HG03520 (cell line): Measurements from ENCODE around the gene CCDC88C.
"Not testable (repeated sequence)": the region's sequence is repeated elsewhere in the genome, so short reads cannot be mapped to it uniquely, and the experiment has no call there.

Experiments
- ATAC-seq: cut with Tn5 transposase; IDR thresholded peaks from one replicate; pipeline ENCODE4 v1.9.1; 2021; ENCODE audit warnings: mild to moderate bottlenecking, moderate library complexity; ENCODE audit not compliant: unreplicated experiment

The CCDC88C gene

DNA sequence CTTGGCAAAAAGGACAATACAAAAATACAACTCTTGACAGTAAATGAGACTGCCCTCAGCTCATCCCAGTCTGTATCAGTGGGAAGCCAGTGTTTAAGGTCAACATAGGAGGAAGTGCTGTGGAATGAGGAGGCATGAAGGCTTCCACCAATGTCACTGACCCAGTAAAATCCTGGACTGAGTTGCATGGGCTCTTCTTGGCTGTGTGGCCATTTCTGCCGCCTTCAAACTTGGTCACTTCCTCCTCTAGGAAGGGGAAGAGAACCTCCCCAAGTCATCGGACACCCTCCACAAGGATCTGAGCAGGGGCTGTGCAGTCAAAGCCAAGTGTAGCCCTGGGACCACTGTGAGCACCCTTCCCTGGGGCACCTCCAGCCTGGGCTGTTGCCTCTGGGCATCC is 185.0 kb downstream of the CCDC88C start:
- ATAC-seq = no peak

DNA sequence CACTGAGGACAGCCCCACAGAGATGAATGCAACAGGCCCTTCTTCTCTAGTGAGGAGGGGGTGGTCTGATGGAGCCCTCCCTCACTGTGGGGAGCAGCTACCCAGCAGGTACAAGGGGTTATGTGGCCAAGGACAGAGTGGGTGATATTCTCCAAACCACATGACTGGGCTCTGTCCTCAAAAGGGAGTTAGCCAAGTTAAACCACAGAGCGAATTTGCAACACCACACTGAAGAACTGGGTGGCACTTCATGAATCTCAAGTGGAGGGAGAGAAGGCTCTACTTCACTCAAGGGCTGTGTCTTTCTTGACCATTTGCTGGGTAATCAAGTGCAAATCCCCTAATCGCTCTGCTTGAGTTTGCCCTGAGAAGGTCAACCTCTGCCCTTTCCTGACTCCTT is 185.6 kb downstream of the CCDC88C start:
- no peak for ATAC-seq

DNA sequence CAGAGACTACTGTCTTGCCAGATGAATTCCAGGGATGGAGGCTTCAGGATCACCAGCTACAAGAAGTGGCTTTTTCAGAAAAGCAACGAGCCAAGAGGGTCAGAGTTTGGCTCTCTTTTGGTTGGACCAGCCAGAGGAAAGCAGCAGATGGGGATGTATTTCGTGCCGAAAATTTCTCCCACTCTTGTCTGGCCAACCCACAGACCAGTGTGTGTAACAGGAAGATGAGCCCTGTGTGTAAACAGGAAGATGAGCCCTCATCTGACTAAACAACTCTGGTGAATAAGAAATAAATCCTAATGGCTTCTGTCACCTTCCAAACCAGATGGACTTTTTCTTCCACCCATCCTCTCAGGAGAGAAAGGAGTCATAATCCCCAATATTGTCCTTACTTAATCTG is 186.2 kb downstream of the CCDC88C start:
- no peak for ATAC-seq

DNA sequence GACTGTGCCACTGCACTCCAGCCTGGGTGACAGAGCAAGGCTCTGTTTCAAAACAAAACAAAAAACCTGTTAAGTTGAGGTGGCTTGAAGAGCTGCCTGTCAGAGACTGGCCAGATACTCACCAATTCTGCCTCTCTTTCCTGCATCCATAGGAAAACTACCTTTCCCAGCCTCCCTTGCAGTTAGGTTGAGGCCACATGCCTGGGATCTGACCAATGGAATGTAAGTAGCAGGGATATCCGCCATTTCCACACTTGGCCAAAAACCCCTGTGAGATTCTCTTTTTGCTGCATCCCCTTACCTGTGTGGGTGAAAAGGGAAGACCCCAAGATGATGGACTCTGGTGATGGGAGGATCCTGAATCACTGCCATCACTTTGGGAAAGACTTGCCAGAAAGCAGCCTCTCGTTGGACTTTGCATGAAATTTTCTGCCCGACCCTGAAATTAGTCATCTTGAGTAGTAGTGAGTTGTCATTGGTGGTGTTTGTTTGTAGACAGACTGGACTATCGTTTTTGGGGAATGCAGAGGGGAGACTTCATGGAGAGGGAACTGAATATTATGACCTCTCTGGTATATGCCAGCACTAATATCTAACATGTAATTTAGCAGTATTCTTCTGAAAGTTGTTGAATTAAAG is 187.1 kb downstream of the CCDC88C start:
- no peak for ATAC-seq

DNA sequence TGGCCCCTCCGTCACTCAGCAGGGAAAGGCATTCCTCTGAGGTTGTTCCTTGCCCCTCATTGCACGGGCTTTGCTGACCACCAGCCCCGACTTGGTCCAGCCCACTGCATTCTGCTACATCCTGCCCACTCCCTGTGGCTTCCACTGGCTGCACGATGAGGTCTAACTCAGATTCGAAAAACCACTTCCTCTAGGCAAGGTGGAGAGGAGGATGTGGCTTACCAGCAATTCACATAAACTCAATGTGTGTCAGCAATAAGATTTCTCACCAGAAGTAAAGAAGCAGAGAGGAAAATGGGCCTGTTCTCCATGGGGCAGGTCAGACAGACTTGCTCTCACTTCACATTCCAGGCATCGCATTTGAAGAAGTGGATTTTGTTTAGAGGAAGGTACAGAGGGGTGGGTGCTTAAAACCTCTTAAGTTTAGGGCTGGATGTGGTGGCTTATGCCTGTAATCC is 187.8 kb downstream of the CCDC88C start:
- ATAC-seq = peak; percentile 73

DNA sequence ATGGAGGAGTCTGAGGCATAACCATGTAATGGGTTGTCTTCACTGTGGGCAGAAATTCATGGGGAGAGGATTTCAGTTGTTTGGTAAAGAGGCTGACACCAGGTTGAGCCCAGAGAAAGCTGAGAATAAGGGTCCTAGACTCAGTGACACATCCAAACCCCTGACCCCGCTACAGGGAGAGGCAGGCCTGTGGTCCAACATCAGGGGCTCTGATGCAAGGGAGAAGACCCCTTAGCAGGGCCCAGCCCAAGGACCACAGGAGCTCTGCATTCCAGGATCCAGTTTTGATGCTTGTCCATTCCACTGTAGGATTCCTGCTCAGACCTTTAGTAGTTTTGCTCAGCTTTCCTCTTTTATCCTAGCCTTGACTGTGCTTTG is 188.6 kb downstream of the CCDC88C start:
- ATAC-seq = no peak

DNA sequence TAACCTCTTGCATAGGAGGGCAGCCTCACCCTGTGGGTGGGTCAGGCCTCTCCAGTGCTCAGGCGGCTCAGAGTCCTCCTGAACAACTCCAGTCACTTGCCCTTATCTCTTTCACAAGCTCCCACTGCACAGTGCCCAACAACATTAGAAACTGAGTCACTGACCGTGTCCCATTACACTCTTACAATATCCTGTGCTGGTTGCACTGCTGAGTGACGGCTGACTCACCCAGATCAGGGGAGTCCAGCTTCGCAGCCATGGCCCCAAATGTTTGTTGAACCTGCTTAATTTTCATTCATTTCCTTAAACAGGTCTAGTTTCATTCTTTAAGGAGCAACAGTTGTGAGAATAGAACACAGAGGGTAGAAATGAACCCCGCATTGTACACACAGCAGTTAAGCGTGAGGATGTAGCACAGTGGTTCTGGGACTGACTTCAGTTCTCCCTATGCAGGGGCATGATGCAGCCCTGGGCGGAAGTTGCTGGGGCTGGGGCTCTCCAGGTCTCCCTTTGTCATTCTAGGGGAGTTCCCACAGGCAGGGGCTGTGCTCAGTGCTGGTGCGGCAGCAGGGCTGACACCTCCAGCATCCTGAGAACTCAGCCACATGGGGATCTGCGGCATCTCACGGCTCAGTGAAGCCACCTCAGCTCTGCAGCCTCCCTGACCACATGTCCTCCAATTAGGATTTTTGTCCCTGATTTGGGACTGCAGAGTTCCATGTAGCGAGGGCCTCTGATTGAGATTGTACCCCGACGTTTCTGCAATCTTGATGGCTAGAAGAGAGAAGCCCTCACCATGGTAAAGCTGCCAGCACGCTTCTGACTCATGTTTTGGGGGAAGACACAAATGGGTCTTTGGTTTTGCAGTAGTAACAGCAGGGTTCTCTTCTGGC is 189.3 kb downstream of the CCDC88C start:
- peak; percentile 59 for ATAC-seq

DNA sequence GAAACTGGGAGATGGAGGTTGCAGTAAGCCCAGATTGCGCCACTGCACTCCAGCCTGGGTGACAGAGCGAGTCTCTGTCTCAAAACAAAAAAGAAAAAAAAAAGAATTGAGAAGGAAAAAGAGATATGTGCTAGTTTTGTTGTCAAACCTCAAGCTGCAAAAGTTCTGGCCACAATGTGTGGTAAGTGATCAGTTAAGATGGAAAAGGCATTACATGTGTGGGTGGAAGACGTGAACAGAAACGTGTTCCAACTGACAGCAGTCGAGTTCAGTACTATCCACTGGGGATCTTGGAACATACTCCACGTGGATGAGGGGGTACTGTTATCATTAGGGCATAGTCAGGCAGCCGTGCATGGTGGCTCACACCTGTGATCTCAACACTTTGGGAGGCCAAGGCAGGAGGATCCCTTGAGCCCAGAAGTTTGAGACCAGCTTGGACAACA is 190.4 kb downstream of the CCDC88C start:
- ATAC-seq = no peak

DNA sequence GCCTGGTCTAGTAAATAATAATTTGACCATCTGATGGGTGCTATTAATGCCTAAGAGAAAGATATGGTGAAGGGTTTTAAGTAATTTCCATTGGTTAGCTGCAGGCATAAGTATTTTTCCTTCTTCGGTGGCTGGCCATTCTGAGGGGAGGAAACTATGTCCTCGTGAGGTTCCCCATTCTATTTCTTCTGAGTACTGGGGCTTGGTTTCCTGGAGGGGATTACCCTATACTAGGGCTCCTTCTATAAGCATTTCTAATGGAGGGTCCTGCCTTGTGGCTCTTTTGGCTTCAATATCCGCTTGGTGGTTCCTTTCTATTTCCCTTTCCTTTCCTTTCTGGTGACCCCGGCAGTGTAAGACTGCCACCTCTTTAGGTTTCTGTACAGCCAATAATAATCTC is 191.3 kb downstream of the CCDC88C start:
- ATAC-seq = not testable (repeated sequence)

DNA sequence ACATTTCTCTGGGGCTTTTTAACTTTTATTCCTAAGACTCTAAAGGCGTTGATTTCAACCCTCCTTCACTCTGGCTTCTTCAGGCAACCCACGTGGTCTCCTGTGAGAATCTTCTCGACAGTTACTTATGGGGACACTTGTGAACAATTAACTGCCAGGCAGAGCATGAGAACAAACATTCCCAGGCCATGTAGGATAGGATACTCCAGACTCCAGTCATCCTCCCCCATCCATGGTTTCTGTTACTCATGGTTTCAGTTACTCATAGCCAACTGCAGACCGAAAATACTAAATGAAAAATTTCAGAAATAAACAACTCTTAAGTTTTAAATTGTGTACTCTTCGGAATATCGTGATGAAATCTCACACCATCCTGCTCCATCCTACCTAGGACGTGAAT is 192.6 kb downstream of the CCDC88C start:
- ATAC-seq = no peak

DNA sequence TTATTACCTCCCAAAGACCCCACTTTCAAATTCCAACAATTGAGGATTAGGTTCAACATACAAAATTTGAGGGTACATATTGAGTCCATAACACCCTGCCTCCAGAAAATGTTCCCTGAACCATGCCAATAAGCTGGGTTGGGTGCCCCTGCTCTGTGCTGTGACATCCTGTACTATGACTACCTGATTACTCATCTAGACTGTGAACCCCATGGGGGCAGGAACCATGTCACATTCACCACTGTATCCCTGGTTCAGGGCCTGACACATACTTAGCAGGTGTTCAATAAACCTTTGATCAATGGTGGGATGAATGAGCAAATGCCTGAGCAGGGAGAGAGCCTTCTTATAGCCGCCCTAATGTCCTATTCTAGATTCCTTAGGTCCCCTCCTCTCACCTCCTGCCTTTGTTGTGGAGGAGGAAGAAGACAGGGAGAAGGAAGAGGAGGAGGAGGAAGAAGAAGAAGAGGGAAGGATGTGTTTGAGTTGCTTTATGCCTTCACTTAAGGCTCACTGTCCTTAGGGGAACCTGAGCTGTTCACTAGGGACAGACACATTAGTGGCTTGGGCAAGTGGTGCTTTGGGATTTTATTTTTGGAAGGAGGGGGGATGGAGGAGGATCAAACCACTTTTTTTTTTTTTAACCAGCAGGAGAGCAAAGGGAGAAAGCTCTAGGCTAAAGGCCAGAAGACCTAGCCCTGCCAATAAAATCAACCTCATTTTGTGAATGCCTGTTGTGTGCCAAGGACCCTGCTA is 194.4 kb downstream of the CCDC88C start:
- no peak for ATAC-seq
